GM18868 (cell line): ENCODE measurements around the gene BORCS6.

Experiments used
- ATAC-seq: cut with Tn5 transposase; IDR thresholded peaks from one replicate; pipeline ENCODE4 v1.9.1; 2021; ENCODE audit warnings: mild to moderate bottlenecking, moderate library complexity; ENCODE audit not compliant: unreplicated experiment

The BORCS6 gene

GRCh38 chr17:8212312-8213180 is 22.6 kb upstream of the BORCS6 start:
- ATAC-seq, result no peak

GRCh38 chr17:8210761-8211458 is 20.9 kb upstream of the BORCS6 start:
- ATAC-seq, result peak; percentile 24

GRCh38 chr17:8209907-8210760 is 20.2 kb upstream of the BORCS6 start, which contains the start of gene AURKB:
AURKB (minus strand) TSS chr17:8210575; CDS start chr17:8210224, 351 bp downstream.
- peak; percentile 92 for ATAC-seq

- ATAC-seq, result no peak
Observed at GRCh38 chr17:8206536-8206935, 16.6 kb upstream of the BORCS6 start.

GRCh38 chr17:8204761-8205555 is 15.0 kb upstream of the BORCS6 start:
- no peak for ATAC-seq

- peak; percentile 27 for ATAC-seq
Observed at GRCh38 chr17:8192070-8192815, 2.3 kb upstream of the BORCS6 start.

- no peak for ATAC-seq
Observed at GRCh38 chr17:8190506-8190905, 526 bp upstream of the BORCS6 start.

- ATAC-seq, result no peak
Observed at GRCh38 chr17:8189041-8189710, 804 bp downstream of the BORCS6 start.

GRCh38 chr17:8188263-8188839 is 1.6 kb downstream of the BORCS6 start:
- no peak for ATAC-seq

GRCh38 chr17:8187517-8188262 is 2.3 kb downstream of the BORCS6 start:
- ATAC-seq, result peak; percentile 20

- ATAC-seq, result peak; percentile 18
Observed at GRCh38 chr17:8186787-8187516, 3.0 kb downstream of the BORCS6 start.

- ATAC-seq, result no peak
Observed at GRCh38 chr17:8186446-8186786, 3.6 kb downstream of the BORCS6 start.

- ATAC-seq, result no peak
Observed at GRCh38 chr17:8185582-8186445, 4.2 kb downstream of the BORCS6 start.

- no peak for ATAC-seq
Observed at GRCh38 chr17:8176998-8177731, 12.8 kb downstream of the BORCS6 start.

- ATAC-seq, result peak; percentile 57
Observed at GRCh38 chr17:8176197-8176940, 13.6 kb downstream of the BORCS6 start, which contains the start of gene TMEM107. TMEM107 (minus strand) TSS chr17:8176380; CDS start chr17:8176286, 94 bp downstream.
